C4-2B (cell line): ENCODE measurements around the gene RCCD1.
"Not testable (repeated sequence)": the region's sequence is repeated elsewhere in the genome, so short reads cannot be mapped to it uniquely, and the experiment has no call there.

Experiments used
- H3K27ac ChIP-seq: fragments of 450-650 bp; 2 replicates; pipeline ENCODE4 v1.5.1; 2017
- ZFX ChIP-seq: fragments of 450-650 bp; IDR thresholded peaks from 2 replicates; pipeline ENCODE4 v1.6.1; 2017
- TF ChIP-seq, protein P1 (sequence below): fragments of 450-650 bp; conservative IDR thresholded peaks from 2 replicates; pipeline ENCODE4 v1.5.1; 2017; ENCODE audit warnings: mild to moderate bottlenecking

Gene RCCD1

DNA sequence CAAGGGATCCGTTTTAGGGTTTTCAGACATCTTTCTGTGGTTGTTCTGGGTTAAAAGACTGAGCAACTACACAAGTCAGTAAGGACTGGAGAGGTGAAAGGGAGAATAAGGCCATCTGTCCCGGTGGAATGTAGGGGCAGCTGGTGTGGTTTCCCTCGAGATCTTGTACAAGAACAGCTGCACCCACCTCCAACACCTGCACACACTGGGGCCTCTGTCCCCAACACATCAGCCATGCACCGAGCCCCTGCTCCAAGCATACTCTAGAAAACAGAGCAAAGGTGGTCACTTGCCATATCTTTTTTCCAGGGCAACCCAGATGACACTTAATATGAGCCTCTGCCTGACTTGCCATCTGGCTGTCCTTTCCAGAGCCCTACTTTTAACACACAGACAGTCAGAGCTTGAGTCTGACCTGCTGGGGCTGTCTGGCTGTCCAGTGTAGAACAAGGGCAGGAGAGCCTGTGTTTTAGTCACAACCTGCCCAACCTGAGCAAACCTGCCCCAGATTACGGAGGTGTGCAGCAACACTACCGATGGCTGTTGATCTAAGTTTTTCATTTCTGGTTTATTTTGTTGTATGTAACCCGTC is 39.4 kb upstream of the RCCD1 start:
- TF ChIP-seq ZFX: no peak
- TF ChIP-seq, protein P1, sequence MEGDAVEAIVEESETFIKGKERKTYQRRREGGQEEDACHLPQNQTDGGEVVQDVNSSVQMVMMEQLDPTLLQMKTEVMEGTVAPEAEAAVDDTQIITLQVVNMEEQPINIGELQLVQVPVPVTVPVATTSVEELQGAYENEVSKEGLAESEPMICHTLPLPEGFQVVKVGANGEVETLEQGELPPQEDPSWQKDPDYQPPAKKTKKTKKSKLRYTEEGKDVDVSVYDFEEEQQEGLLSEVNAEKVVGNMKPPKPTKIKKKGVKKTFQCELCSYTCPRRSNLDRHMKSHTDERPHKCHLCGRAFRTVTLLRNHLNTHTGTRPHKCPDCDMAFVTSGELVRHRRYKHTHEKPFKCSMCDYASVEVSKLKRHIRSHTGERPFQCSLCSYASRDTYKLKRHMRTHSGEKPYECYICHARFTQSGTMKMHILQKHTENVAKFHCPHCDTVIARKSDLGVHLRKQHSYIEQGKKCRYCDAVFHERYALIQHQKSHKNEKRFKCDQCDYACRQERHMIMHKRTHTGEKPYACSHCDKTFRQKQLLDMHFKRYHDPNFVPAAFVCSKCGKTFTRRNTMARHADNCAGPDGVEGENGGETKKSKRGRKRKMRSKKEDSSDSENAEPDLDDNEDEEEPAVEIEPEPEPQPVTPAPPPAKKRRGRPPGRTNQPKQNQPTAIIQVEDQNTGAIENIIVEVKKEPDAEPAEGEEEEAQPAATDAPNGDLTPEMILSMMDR: no peak
- no peak overlapping the region for H3K27ac ChIP-seq

- no peak overlapping the region for H3K27ac ChIP-seq
- TF ChIP-seq ZFX: no peak
- TF ChIP-seq, protein P1: no peak
These were observed 38.8 kb upstream of the RCCD1 start for GRCh38 chr15:90915808-90916440.

DNA sequence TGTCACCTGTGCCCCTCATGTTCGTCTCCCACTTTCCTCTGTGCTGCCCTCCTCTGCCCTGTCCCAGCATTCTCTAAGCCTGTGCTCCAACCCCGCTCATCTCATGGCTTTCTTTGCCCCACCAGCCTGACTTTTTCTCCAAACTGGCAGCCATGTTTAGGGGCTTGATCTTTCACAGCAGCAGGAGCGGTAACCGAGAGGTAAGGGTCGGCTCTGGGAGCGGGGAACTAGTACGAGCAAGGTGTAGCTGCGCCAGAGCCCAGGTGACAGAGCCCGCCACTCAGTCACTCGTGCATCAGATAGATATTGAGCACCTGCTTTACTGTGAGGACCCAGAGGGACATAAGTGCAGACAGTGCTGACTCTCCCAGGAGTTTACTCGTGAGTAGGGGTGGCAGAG is 38.2 kb upstream of the RCCD1 start:
- TF ChIP-seq ZFX: no peak
- TF ChIP-seq, protein P1: no peak
- no peak overlapping the region for H3K27ac ChIP-seq

GRCh38 chr15:90917569-90917968 is 37.1 kb upstream of the RCCD1 start:
- TF ChIP-seq ZFX: no peak
- TF ChIP-seq, protein P1: no peak
- no peak overlapping the region for H3K27ac ChIP-seq

DNA sequence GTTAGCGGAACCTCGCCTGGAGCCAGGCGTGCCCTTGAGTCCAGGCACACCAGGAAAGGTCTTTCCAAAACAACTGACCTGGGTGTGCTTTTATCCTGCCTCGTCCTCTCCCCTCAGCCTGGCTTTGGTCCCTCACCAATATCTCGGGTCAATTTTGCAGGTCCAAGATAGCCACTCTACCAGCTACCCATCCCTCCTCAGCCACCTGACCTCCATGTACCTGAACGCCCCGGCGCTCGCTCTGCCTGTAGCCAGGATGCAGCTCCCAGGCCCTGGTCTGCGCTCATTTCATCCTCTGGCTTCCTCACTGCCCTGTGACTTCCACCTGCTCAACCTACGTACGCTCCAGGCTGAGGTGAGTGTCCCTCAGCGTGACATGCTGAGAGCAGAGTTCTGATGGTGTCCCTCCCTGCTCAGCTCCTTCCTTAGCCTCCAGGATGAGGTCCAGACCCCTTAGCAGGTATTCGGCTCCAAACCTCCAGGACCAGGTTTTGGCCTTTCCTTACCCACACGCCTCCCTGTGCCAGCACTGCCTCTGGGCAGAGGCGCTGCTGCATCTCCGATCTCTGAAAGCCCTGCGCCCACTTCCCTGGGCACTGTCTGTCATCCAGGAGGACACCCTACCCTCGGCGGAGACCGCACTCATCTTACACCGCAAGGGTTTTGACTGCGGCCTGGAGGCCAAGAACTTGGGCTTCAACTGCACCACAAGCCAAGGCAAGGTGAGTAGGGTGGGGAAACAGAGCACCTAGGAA is 36.5 kb upstream of the RCCD1 start:
- TF ChIP-seq ZFX: no peak
- TF ChIP-seq, protein P1: no peak
- no peak overlapping the region for H3K27ac ChIP-seq

- no peak for TF ChIP-seq ZFX
- TF ChIP-seq, protein P1: no peak
These were observed 35.8 kb upstream of the RCCD1 start for GRCh38 chr15:90918835-90919234.

GRCh38 chr15:90921887-90922286 is 32.8 kb upstream of the RCCD1 start:
- TF ChIP-seq, protein P1: no peak
- no peak overlapping the region for H3K27ac ChIP-seq

More at GRCh38 chr15:90918835-90919234, 35.8 kb upstream of the RCCD1 start:
- H3K27ac ChIP-seq: no peak overlapping the region

- not testable (repeated sequence) for H3K27ac ChIP-seq
These were observed 31.9 kb upstream of the RCCD1 start for GRCh38 chr15:90922712-90923322.
